ENCODE measurements around the gene CROCC2. TPM values are rescaled to one million over a fixed set of nuclear protein-coding genes. Genes with fewer than 3 reads are reported as not detected.
A peak's percentile ranks its signal among the peaks of the same experiment; 100 is the strongest.

The CROCC2 gene
- total RNA-seq, 6 donors from 2014 or later, result 0.23 to 17.8 (median 7.6) TPM

DNA sequence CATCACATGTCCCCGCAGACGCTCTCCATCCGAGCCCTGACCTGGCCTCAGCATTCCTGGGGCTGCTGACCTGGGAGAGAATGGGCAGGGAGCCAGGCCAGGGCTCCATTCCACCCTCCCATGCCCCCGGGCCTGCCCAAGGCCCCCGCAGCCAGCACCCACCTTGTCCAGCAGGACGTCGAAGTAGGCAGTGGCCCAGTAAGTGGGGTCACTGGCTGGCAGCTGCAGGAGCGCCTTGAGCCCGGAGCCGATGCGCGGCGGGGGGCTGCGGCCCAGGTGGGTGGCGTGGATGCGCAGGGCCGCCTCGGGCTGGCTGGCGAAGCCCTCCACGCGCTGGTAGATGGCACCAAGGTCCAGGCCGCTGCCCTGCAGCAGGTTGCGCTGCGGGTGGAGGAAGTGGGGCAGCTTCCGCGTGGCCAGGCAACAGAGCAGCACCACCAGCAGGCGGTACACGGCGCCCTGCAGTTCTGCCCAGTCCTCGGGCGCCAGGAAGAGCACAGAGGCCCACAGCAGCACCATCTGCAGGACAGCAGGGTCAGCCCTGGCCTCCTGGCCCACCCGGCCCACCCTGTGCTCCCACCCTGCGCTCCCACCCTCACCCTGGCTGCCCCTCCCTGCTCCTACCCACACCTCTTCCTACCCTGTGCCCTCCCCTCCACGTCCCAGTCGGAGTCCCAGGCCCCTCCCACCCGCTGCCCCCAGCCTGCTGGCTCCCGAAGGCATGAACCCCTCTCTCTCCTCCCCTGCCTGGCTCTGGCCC, 17.8 kb upstream of the CROCC2 start:
- no peaks in the 10 kb centered on the region for H3K27me3 ChIP-seq
- no peak overlapping the region for H3K4me3 ChIP-seq
- TF ChIP-seq POLR2A (IDR thresholded peaks at IDR 0.05) (no peak), POLR2AphosphoS5 (IDR thresholded peaks at IDR 0.05) (no peak), EP300 (IDR thresholded peaks at IDR 0.05) (no peak)
- TF ChIP-seq, protein P1, sequence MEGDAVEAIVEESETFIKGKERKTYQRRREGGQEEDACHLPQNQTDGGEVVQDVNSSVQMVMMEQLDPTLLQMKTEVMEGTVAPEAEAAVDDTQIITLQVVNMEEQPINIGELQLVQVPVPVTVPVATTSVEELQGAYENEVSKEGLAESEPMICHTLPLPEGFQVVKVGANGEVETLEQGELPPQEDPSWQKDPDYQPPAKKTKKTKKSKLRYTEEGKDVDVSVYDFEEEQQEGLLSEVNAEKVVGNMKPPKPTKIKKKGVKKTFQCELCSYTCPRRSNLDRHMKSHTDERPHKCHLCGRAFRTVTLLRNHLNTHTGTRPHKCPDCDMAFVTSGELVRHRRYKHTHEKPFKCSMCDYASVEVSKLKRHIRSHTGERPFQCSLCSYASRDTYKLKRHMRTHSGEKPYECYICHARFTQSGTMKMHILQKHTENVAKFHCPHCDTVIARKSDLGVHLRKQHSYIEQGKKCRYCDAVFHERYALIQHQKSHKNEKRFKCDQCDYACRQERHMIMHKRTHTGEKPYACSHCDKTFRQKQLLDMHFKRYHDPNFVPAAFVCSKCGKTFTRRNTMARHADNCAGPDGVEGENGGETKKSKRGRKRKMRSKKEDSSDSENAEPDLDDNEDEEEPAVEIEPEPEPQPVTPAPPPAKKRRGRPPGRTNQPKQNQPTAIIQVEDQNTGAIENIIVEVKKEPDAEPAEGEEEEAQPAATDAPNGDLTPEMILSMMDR (IDR thresholded peaks at IDR 0.05), result no peak
- ATAC-seq (ENCODE audit: low FRiP score in 2 of 2) (no peak), DNase-seq (peak in 1 of 2 donors; percentile 76)
- no peak overlapping the region for H3K27ac ChIP-seq
- H3K4me1 ChIP-seq, result no peaks in the 10 kb centered on the region
- H3K9me3 ChIP-seq, result no peaks in the 10 kb centered on the region
- H3K36me3 ChIP-seq, result no peaks in the 10 kb centered on the region
- WGBS, 2 donors, result 91% methylated on average over 11 to 14 of the region's 37 CpGs

DNA sequence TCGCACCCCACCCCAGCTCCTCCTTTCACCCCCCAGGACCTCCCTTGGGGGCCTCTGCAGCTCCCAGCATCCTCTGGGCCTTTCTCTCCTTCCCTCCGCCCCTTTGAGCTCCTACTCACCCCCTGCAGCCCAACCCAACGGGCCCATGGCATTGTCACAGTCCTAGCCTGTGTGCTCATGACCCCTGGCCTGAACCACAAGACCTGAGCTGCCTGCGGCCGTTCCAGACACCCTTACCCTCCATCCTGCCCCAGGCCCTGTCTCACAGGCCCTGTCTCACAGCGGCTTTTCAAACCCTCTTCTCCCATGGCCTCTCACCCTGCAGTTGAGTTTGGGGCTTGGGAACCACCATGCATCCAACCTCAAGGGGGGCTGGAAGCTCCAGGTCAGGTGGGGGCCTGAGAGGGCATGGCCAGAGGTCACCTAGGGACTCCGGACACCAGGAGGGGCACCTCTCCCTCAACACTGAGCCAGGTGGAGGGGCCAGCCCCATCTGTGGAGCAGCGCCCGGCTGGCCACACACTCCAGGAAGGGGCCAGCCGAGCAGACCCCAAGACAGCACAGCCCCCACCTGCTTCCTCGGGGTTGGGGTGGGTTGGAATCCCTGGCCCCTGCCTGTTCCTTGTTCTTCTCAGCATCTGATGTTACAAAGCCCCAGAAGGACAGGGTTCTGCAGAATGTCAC, 17.1 kb upstream of the CROCC2 start:
- Histone ChIP-seq H3K36me3 (no peaks in the 10 kb centered on the region), H3K27me3 (no peaks in the 10 kb centered on the region), H3K4me3 (no peak overlapping the region), H3K4me1 (no peaks in the 10 kb centered on the region), H3K27ac (no peak overlapping the region), H3K9me3 (no peaks in the 10 kb centered on the region)
- peak in 1 of 2 donors; percentile 48 for DNase-seq
- no peak for ATAC-seq (ENCODE audit: low FRiP score in 2 of 2)
- 75 to 92% methylated on average over 6 to 11 of the region's 11 CpGs for WGBS, 2 donors
- TF ChIP-seq POLR2A (IDR thresholded peaks at IDR 0.05), result no peak
- TF ChIP-seq POLR2AphosphoS5 (IDR thresholded peaks at IDR 0.05), result no peak
- no peak for TF ChIP-seq EP300 (IDR thresholded peaks at IDR 0.05)
- TF ChIP-seq, protein P1 (IDR thresholded peaks at IDR 0.05), result no peak

DNA sequence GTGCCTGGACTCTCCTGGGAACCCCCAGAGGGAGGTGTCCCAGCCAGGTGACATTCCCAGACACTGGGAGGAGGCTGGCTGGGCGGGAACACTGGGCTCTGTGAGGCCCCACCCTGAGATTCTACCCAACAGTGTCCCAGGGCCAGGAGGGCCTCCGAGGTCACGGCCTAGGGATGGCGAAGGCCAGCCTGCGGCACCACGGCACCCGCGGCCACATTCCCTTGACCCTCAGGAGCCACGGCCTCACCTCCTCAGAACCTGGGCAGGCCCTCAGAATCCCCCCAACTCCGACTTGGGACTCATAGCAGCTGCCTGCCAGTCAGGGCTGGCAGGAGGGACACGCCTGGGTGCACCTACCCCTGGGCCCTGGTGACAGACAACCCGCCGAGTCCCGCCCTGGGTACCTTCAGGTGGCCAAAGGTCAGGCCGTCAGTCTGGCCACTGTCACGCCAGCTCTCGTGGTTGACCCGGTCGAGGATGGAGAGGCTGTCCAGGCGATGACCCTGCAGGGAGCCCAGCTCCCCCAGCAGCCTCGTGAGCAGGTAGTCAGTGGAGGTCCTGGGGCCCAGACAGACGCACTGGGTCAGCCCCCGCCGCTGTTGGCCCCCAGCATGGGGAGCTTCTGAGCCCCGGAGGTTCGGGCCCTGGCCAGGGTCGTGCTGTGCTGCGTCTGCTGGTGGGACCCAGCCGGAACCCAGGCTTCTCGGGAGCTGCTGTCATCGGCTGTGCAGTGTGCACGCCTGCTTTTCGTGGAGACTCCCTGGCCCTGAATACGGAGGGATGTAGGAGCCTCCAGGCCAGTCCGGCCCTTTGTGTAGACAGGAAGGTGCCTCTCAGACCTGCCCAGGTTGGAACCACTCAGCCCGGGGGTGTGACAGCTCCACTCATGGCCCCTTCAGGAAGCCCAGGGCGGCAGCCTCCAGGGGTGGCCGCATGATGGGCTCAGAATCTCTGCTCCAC, 16.3 kb upstream of the CROCC2 start:
- no peak overlapping the region for H3K4me3 ChIP-seq

DNA sequence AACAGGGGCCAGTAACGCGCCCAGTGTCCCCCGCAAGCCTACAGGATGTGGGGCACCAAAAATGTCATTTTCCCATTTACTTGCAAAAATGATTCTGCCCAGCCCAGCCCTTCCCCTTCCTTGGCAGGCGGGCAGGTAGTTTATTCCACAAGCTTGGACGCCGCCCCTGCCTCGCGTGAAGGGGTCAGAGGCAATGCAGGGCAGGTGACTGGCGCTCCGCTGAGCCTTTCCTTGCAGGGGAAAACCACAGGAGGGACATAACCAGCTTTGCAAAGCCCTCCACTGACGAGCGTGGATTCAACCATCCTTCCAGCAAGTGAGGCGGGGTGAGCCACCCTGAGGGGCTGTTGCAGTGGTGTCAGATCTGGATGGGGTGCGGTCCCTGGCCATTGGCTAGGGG, 15.4 kb upstream of the CROCC2 start:
- Histone ChIP-seq H3K27me3 (no peaks in the 10 kb centered on the region), H3K4me3 (no peak overlapping the region), H3K27ac (no peak overlapping the region), H3K36me3 (no peaks in the 10 kb centered on the region), H3K9me3 (no peaks in the 10 kb centered on the region), H3K4me1 (no peaks in the 10 kb centered on the region)
- WGBS, 2 donors, result 89% methylated on average over 8 to 11 of the region's 14 CpGs
- TF ChIP-seq POLR2A (IDR thresholded peaks at IDR 0.05), result no peak
- no peak for TF ChIP-seq EP300 (IDR thresholded peaks at IDR 0.05)
- TF ChIP-seq, protein P1 (IDR thresholded peaks at IDR 0.05), result no peak
- TF ChIP-seq POLR2AphosphoS5 (IDR thresholded peaks at IDR 0.05), result no peak
- peak in 1 of 2 donors; percentile 61 for DNase-seq
- no peak for ATAC-seq (ENCODE audit: low FRiP score in 2 of 2)

More for the DNA sequence above, 16.3 kb upstream of the CROCC2 start:
- H3K27ac ChIP-seq, result no peak overlapping the region
- 87 to 93% methylated on average over 17 to 22 of the region's 38 CpGs for WGBS, 2 donors
- H3K27me3 ChIP-seq, result no peaks in the 10 kb centered on the region
- ATAC-seq (ENCODE audit: low FRiP score in 2 of 2) (no peak), DNase-seq (peak in 1 of 2 donors; percentile 81)
- no peaks in the 10 kb centered on the region for H3K4me1 ChIP-seq
- no peaks in the 10 kb centered on the region for H3K36me3 ChIP-seq
- no peaks in the 10 kb centered on the region for H3K9me3 ChIP-seq
- no peak for TF ChIP-seq POLR2AphosphoS5 (IDR thresholded peaks at IDR 0.05)
